GM12878 (cell line): Measurements from ENCODE around the gene SSR1.

Experiments
- ATF7 ChIP-seq: fragments of 450-650 bp; IDR thresholded peaks from 2 replicates; pipeline ENCODE4 v1.6.1; 2016; ENCODE audit warnings: low read depth, mild to moderate bottlenecking
- CBX3 ChIP-seq: fragments of 200-600 bp; sonication (generic); IDR thresholded peaks from 2 replicates; pipeline ENCODE4 v1.6.1; 2016; ENCODE audit warnings: low read depth, borderline replicate concordance
- FOS ChIP-seq: IDR thresholded peaks from 3 replicates; pipeline ENCODE4 v1.6.1; 2011; ENCODE audit warnings: borderline replicate concordance; ENCODE audit not compliant: insufficient read length; ENCODE audit errors: extremely low read depth
- NFIC ChIP-seq: IDR thresholded peaks from 2 replicates; pipeline ENCODE4 v1.6.1; 2012; ENCODE audit warnings: low read depth, mild to moderate bottlenecking, inconsistent platforms, low read length, moderate library complexity
- POLR2A ChIP-seq: IDR thresholded peaks from 2 replicates; pipeline ENCODE4 v1.6.1; 2011; ENCODE audit warnings: low read depth, mild to moderate bottlenecking, low read length
- RCOR1 ChIP-seq: conservative IDR thresholded peaks from 2 replicates; pipeline ENCODE4 v1.6.1; 2012; ENCODE audit warnings: low read depth, low read length, improper control_type of control experiment
- SUZ12 ChIP-seq: fragments of 200-600 bp; sonication (generic); IDR thresholded peaks from one replicate; pipeline ENCODE4 v1.6.1; 2018; ENCODE audit warnings: antibody characterized with exemption, mild to moderate bottlenecking; ENCODE audit not compliant: unreplicated experiment
- TAF1 ChIP-seq: IDR thresholded peaks from 2 replicates; pipeline ENCODE4 v1.6.1; 2011; ENCODE audit warnings: mild to moderate bottlenecking, low read depth, low read length, borderline replicate concordance
- TF ChIP-seq, protein P1 (sequence below), 3 experiments: IDR thresholded peaks in 2 of 3; conservative IDR thresholded peaks in 1 of 3; 2 replicates each; pipeline ENCODE4 v1.5.1; 2011; ENCODE audit warnings: low read depth in 3 of 3, low read length in 3 of 3, mild to moderate bottlenecking in 3 of 3, control low read depth in 2 of 3, moderate library complexity in 2 of 3, inconsistent platforms in 1 of 3, mixed read lengths in 1 of 3; ENCODE audit not compliant: control insufficient read depth in 2 of 3, insufficient read depth in 1 of 3; ENCODE audit errors: extremely low read depth in 1 of 3
- TF ChIP-seq, protein P2 (sequence below): IDR thresholded peaks from 2 replicates; pipeline ENCODE4 v1.6.1; 2011; ENCODE audit warnings: low read depth, low read length, improper control_type of control experiment, borderline replicate concordance

DNA sequence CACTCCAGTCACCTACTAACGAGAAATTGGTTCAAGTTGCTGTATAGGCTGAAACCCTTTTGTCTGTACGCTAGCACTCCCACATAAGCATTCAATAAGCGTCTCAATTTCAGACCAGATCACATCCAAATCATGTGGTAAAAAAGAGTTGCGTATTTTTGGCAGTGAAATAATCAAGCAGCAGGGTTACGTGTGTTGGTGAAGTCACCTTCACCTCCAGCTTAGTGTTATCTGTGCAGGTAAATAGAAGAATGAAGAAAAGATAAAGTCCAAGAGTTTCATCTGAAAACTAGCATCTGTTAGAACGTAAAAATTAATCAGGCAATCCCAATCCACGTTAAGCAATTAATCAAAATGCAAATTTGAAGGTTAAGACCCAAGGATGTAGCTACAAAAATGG, 11.3 kb downstream of the SSR1 start:
- TF ChIP-seq, protein P1, sequence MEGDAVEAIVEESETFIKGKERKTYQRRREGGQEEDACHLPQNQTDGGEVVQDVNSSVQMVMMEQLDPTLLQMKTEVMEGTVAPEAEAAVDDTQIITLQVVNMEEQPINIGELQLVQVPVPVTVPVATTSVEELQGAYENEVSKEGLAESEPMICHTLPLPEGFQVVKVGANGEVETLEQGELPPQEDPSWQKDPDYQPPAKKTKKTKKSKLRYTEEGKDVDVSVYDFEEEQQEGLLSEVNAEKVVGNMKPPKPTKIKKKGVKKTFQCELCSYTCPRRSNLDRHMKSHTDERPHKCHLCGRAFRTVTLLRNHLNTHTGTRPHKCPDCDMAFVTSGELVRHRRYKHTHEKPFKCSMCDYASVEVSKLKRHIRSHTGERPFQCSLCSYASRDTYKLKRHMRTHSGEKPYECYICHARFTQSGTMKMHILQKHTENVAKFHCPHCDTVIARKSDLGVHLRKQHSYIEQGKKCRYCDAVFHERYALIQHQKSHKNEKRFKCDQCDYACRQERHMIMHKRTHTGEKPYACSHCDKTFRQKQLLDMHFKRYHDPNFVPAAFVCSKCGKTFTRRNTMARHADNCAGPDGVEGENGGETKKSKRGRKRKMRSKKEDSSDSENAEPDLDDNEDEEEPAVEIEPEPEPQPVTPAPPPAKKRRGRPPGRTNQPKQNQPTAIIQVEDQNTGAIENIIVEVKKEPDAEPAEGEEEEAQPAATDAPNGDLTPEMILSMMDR (IDR thresholded peaks at IDR 0.05 in 2 of 3, conservative IDR thresholded peaks at IDR 0.05 in 1 of 3; ENCODE audit: control insufficient read depth in 2 of 3, extremely low read depth in 1 of 3, insufficient read depth in 1 of 3, low read depth in 3 of 3, low read length in 3 of 3), result no peak
- TF ChIP-seq, protein P2, sequence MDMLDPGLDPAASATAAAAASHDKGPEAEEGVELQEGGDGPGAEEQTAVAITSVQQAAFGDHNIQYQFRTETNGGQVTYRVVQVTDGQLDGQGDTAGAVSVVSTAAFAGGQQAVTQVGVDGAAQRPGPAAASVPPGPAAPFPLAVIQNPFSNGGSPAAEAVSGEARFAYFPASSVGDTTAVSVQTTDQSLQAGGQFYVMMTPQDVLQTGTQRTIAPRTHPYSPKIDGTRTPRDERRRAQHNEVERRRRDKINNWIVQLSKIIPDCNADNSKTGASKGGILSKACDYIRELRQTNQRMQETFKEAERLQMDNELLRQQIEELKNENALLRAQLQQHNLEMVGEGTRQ, result no peak
- no peak for TF ChIP-seq SUZ12
- no peak for TF ChIP-seq RCOR1
- no peak for TF ChIP-seq POLR2A
- no peak for TF ChIP-seq NFIC
- no peak for TF ChIP-seq CBX3
- no peak for TF ChIP-seq TAF1
- no peak for TF ChIP-seq FOS
- TF ChIP-seq ATF7, result no peak
